Liver (tissue), 3 donors: ENCODE data around the gene NR5A1.

Source experiments
- GABPA ChIP-seq, 2 donors: IDR thresholded peaks in 1 of 2; conservative IDR thresholded peaks in 1 of 2; 2 replicates each; pipeline ENCODE4 v1.6.1; 2016; ENCODE audit warnings: antibody characterized with exemption in 2 of 2, mild to moderate bottlenecking in 1 of 2, moderate library complexity in 1 of 2
- HNF4G ChIP-seq: IDR thresholded peaks from 2 replicates; pipeline ENCODE4 v1.6.1; 2016; ENCODE audit warnings: antibody characterized with exemption
- JUND ChIP-seq, 2 donors: IDR thresholded peaks; 2 replicates each; pipeline ENCODE4 v1.6.1; 2016; ENCODE audit warnings: antibody characterized with exemption in 2 of 2
- NR2F2 ChIP-seq: IDR thresholded peaks from 2 replicates; pipeline ENCODE4 v1.6.1; 2016; ENCODE audit warnings: antibody characterized with exemption
- RAD21 ChIP-seq, 2 donors: IDR thresholded peaks; 2 replicates each; pipeline ENCODE4 v1.6.1; 2016; ENCODE audit warnings: antibody characterized with exemption in 2 of 2, mild to moderate bottlenecking in 2 of 2
- TAF1 ChIP-seq: conservative IDR thresholded peaks from 2 replicates; pipeline ENCODE4 v1.6.1; 2016; ENCODE audit warnings: antibody characterized with exemption, mild to moderate bottlenecking
- YY1 ChIP-seq: IDR thresholded peaks from 2 replicates; pipeline ENCODE4 v1.6.1; 2016; ENCODE audit warnings: antibody characterized with exemption, mild to moderate bottlenecking
- TF ChIP-seq, protein P1 (sequence below): fragments of 150-350 bp; IDR thresholded peaks from 2 replicates; pipeline ENCODE4 v1.5.1; 2017; ENCODE audit warnings: improper control_type of control experiment, low read depth, low read length; ENCODE audit not compliant: missing input control
- TF ChIP-seq, protein P2 (sequence below): IDR thresholded peaks from 2 replicates; pipeline ENCODE4 v1.6.1; 2016; ENCODE audit warnings: antibody characterized with exemption, mild to moderate bottlenecking
- TF ChIP-seq, protein P3 (sequence below): IDR thresholded peaks from 2 replicates; pipeline ENCODE4 v1.6.1; 2016; ENCODE audit warnings: antibody characterized with exemption
- TF ChIP-seq, protein P4 (sequence below): IDR thresholded peaks from 2 replicates; pipeline ENCODE4 v1.6.1; 2016; ENCODE audit warnings: antibody characterized with exemption
- donor health status: healthy.
- donor health status: healthy.

DNA sequence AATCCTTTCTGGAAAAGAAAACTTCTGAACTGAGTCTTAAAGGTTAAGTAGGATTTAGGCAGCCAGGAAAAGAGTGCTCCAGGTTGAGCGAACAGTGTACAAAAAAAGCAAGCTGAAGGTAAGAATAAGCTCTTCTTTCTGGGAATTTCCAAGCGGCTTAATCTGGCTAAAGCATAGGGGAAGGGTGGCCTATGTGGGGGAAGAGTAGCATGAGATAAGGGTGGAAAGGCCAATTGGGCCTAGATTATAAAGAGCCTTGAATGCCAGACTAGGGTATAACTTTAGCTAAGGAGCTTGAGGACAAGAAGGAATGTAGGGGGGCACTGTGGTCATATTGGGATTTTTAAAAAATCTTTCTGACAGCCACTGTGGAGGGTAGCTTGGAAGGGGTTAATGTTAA, 37.3 kb upstream of the NR5A1 start:
- TF ChIP-seq, protein P1, sequence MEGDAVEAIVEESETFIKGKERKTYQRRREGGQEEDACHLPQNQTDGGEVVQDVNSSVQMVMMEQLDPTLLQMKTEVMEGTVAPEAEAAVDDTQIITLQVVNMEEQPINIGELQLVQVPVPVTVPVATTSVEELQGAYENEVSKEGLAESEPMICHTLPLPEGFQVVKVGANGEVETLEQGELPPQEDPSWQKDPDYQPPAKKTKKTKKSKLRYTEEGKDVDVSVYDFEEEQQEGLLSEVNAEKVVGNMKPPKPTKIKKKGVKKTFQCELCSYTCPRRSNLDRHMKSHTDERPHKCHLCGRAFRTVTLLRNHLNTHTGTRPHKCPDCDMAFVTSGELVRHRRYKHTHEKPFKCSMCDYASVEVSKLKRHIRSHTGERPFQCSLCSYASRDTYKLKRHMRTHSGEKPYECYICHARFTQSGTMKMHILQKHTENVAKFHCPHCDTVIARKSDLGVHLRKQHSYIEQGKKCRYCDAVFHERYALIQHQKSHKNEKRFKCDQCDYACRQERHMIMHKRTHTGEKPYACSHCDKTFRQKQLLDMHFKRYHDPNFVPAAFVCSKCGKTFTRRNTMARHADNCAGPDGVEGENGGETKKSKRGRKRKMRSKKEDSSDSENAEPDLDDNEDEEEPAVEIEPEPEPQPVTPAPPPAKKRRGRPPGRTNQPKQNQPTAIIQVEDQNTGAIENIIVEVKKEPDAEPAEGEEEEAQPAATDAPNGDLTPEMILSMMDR = no peak
- TF ChIP-seq, protein P2, sequence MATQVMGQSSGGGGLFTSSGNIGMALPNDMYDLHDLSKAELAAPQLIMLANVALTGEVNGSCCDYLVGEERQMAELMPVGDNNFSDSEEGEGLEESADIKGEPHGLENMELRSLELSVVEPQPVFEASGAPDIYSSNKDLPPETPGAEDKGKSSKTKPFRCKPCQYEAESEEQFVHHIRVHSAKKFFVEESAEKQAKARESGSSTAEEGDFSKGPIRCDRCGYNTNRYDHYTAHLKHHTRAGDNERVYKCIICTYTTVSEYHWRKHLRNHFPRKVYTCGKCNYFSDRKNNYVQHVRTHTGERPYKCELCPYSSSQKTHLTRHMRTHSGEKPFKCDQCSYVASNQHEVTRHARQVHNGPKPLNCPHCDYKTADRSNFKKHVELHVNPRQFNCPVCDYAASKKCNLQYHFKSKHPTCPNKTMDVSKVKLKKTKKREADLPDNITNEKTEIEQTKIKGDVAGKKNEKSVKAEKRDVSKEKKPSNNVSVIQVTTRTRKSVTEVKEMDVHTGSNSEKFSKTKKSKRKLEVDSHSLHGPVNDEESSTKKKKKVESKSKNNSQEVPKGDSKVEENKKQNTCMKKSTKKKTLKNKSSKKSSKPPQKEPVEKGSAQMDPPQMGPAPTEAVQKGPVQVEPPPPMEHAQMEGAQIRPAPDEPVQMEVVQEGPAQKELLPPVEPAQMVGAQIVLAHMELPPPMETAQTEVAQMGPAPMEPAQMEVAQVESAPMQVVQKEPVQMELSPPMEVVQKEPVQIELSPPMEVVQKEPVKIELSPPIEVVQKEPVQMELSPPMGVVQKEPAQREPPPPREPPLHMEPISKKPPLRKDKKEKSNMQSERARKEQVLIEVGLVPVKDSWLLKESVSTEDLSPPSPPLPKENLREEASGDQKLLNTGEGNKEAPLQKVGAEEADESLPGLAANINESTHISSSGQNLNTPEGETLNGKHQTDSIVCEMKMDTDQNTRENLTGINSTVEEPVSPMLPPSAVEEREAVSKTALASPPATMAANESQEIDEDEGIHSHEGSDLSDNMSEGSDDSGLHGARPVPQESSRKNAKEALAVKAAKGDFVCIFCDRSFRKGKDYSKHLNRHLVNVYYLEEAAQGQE = no peak
- TF ChIP-seq JUND (IDR thresholded peaks at IDR 0.05) (no peak), HNF4G (no peak), YY1 (no peak), NR2F2 (no peak), GABPA (IDR thresholded peaks at IDR 0.05 in 1 of 2, conservative IDR thresholded peaks at IDR 0.05 in 1 of 2) (no peak), RAD21 (IDR thresholded peaks at IDR 0.05) (no peak), TAF1 (no peak)
- TF ChIP-seq, protein P3, sequence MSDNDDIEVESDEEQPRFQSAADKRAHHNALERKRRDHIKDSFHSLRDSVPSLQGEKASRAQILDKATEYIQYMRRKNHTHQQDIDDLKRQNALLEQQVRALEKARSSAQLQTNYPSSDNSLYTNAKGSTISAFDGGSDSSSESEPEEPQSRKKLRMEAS = no peak
- TF ChIP-seq, protein P4, sequence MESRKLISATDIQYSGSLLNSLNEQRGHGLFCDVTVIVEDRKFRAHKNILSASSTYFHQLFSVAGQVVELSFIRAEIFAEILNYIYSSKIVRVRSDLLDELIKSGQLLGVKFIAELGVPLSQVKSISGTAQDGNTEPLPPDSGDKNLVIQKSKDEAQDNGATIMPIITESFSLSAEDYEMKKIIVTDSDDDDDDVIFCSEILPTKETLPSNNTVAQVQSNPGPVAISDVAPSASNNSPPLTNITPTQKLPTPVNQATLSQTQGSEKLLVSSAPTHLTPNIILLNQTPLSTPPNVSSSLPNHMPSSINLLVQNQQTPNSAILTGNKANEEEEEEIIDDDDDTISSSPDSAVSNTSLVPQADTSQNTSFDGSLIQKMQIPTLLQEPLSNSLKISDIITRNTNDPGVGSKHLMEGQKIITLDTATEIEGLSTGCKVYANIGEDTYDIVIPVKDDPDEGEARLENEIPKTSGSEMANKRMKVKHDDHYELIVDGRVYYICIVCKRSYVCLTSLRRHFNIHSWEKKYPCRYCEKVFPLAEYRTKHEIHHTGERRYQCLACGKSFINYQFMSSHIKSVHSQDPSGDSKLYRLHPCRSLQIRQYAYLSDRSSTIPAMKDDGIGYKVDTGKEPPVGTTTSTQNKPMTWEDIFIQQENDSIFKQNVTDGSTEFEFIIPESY = no peak
